CD4-positive, alpha-beta T cell treated with Interleukin-12 subunit alpha and Interleukin-12 subunit beta, for 1 hour (primary cell): ENCODE results near the gene FARP1.

Experiments used
- DNase-seq: peaks from one replicate; pipeline ENCODE4 v3.0.0-alpha.2; 2020

The FARP1 gene

DNA sequence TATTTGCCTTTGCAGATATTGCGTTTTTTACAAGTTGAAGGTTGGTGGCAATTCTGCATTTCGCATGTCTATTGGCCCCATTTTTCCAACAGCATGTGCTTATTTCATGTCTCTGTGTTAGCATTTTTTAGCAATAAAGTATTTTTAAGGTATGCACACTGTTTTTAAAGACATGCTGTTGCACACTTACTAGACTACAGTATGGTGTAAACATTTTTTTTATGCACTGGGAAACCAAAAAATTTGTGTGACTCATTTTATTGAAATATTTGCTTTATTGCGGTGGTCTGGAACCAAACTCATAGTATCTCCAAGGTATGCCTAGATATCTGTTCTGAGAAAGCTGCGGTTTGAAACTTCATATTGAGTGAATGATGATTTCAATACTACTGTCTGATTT is 89.6 kb downstream of the FARP1 start:
- DNase-seq: no peak

DNA sequence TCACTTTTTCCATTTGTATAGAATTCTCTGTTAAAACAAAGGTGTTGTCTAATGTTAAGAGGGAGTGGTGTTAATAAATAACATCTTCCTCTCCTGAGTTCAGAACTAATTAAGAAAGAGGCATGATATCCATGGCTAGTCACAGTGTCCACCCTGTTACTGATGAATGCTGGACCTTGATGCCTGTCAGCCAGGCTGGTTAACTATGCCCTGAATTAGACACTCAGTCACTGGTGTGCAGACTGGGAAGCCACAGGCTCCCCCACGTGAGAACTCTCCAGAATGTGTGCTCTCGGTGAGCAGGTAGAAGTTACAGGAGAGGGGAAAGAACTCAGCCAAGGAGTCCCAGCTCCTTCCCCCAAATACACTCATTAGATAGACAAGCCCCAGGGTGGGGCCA is 90.2 kb downstream of the FARP1 start:
- DNase-seq: no peak

DNA sequence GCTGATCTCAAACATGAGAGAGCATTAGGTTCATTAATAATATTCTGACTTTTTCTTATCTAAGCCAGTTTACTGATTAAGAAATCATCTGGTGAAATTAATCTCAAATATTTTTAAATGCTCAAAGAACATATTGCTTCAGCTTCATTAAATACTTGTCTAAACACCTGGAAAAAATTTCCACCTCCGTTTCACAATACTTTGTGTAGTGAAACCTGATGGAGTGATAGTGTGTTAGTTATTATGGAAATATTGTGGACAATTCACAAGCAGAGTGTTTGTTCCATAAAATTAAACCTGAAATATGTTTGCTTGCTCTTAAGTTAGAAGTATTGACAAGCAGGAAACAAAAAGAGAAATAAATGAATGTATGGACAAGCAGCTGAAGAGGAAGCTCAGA is 91.5 kb downstream of the FARP1 start:
- DNase-seq: no peak

DNA sequence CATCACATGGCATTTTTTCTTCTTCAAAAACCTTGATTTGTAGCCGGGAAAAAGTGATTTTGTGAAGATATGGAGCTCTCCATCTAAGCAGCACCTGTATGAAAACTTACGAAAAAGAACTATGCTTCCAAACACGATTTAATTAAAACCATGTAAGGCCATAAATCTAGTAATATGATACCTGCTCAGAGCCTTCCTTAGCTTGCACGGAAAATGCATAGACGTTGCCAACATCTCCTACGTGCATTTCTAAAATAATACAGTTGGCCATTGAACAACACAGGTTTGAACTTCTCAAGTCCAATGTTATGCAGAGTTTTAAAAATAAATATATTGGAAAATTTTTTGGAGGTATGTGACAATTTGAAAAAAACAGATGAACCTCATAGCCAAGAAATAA is 93.3 kb downstream of the FARP1 start:
- DNase-seq: no peak

DNA sequence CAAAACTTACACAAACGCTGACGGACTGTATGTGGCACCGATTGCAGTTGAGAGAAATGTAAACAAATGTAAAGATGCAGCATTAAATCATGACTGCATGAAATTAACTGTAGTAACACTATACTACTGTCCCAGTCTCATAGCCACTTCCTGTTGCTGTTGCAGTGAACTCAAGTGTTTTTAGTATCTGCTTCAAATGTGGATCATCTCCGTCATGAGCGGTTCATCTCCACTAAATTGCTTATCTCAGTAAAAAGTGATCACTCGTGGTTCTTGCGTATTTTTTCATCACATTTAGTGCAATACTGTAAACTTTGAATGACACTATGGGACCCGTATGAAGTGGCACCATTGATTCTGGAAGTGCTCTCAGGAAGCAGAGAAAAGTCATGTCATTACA is 94.4 kb downstream of the FARP1 start:
- no peak for DNase-seq

DNA sequence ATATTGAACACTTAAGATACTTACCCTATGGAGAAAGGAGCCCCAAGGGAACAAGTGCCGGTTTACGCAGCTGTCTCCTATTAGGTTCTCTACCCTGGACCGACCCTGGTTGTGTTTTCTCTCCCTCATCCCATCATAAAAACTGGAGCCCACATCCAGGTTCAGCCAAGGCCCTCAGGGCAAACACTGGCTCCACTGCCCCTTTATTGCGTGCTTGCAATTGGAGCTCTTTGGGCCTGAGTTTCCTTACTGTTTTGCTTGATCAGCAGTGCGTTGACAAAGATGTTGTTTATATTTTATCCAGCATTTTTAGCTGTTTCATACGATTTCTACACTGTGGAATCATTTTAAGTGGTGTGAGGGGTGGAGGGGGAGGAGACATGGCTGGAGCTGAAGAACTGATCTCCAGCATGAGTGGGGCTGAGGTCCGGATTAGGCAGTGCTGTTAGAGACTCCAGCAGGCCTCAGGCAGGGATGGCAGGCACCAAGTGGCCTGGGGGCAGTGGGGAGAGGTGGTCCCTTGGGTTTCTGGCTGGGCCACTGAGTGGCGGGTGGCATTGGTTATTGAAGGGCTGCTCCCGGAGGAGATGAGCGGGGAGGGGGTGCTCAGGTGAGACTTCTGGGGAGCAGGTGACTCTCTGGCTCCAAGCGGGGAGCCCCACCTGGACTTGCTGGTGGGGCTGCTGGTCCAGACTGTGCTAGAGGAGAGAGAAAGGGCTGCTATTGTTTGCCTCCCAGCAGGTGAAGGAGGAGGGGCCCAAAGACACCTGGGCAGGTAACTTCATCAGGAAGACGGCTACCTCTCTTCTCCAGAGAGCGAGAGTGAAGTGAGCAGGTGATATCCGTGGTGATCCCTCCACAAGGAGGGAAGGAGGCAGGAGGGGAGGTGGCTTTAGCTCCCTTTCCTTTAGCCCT is 96.5 kb downstream of the FARP1 start:
- no peak for DNase-seq

DNA sequence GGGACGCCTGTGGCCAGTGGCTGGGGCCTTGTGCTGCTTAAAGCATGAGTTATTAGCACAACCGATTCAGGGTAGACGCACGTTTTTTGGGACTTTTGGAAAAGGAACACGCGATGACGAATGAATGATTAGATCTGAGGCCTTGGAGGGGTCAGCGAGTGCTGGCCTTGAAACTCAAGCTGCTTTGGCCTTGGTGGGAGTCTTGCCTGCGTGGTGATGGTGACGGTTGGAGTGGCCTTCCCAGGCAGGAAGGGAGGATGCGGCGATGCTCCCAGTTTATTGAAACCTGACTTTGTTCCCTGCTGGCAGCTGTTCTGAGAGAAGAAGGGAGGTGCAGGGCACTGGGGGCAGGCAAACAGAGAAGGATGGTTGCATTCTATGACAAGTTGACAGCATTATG is 97.2 kb downstream of the FARP1 start:
- DNase-seq: no peak

GRCh38 chr13:98240974-98241373 is 98.1 kb downstream of the FARP1 start:
- DNase-seq: no peak

GRCh38 chr13:98241976-98242375 is 99.1 kb downstream of the FARP1 start:
- no peak for DNase-seq

GRCh38 chr13:98242403-98242802 is 99.5 kb downstream of the FARP1 start:
- DNase-seq: no peak

DNA sequence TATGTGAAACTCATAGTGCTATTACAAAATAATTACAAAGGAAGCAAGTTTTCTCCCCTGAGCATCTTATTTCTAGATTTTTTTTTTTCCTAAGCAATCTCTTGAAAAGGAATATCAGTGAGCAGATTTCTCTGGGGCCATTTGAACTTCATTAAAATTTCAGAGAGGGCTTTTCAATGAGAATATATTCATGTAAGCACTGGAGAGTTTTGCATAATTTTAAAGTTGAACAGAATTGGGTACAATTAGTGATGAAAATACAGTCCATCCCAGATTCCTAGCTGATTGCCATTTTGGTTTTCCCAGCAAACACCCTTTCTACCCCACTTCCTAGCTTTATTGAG is 101.0 kb downstream of the FARP1 start:
- no peak for DNase-seq

DNA sequence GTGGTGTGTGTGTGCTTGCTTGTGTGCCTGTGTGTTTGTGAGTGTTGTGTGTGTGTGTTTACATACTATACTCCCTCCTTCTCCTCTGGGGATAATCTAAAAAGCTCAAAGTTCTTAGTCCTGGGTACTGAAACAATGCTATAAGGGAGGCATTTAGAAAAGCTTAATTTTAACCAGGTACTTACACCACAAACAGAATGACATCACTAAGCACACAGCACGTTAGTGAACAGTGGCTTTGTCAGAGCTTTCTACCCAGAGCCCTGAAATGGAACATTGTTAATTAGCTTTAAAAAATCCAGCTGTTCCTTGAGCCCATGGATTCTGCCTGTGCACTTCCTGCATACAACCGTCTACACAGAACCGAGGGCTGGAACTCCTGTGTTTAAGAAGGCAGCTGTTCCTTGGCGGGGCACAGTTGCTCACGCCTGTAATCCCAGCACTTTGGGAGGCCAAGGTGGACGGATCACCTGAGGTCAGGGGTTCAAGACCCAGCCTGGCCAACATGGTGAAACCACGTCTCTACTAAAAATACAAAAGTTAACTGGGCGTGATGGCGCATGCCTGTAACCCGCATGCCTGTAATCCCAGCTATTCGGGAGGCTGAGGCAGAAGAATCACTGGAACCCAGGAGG is 103.8 kb downstream of the FARP1 start:
- no peak for DNase-seq

GRCh38 chr13:98251708-98252107 is 108.8 kb downstream of the FARP1 start:
- DNase-seq: no peak

DNA sequence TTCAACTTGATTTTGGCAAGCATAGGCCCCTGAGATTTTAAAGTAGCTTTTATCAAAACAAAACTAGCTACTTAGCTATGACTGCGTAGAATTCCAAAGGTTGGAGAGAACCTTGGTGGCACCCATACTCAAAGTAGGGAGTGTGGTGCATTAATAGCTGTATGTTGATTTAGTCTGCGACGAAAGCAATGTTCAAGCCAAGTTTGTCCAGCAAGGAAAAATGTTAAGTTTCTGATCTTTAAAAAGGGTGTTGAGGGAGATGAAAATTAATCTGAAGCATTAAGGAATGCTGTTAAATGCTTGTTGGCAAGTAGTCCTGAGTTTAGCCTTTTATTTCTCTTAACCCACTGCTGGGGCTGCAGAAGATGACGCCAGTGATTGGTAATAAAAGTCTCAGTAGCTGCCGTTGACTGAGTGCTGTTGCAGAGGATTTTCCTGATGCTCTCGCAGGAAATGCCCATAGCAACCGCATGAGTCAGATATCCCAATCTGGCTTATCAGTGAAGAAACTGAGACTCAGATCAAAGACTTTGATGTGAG is 110.1 kb downstream of the FARP1 start:
- no peak for DNase-seq

DNA sequence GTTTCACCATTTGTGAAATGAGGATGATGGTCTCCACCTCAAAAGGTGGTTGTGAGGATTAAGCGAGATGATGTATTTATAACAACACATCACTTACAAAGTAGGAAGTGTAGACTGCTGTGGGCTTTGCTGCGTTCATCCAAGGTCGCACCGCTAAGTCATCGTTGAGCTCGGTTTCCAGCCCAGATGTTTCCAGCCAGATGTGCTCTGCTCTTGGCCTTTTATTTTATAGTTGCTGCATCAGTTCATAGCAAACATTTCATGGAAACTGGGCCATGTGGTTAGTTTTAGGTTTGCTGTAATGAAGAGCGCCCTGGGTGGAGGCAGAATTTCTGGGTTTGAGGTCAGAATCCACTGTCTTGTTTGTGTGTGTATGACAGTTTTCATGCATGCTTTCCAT is 110.6 kb downstream of the FARP1 start:
- no peak for DNase-seq

DNA sequence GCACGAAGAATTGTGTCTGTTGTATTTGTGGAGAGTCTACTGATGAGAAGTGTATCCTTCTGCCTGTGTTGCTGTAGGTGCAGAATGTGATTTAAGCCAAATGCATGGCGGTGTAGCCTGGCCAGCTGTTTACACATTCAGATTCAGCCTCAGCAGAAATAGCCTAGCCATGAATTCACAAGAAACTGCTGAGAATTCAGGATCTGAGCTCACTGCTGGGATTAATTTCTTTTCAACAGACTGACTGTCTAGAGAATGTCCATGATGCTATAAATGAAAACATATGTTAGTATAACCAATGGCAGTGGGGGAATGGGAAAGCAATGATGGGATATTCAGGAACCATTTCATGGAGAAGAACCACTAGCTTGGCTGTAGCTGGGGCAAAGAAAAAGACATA is 111.6 kb downstream of the FARP1 start:
- DNase-seq: no peak

GRCh38 chr13:98258226-98258625 is 115.3 kb downstream of the FARP1 start:
- DNase-seq: no peak

DNA sequence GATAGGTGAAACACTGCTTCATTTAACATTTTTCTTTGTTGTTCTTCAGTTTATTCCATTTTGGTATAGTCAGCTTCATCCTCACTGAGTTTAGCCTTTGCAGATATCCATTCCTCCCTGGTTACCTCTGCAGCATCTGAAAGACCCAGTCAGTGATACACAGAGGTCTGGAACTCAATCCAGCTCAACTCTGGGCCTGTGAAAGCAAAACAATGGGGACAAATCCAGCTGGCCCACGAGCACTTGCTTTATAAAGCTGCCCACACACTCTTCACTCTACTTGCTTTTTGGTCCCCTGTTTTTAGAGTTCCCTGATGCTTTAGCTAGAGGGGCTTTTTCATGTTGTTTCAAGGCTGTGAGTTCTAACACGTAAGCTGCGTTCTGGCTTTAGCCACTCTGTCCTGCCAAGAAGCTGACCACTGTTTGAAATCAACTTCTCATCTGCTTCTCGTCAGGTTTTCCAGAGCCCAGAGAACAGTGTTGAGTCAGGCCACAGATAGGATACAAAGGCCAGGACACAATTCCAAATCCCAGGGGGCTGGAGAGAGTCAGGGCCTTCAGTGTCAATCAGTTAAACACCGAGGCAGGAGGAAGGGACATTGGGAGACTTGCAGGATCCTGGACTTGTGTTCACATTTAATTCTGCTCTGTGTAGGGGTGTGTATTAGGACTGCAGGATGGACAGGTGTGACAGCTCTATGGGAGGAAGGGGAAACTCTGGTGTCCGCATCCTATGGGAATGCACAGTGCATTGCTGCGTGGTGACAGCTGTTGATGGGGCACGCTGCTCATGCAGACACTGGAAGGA is 117.7 kb downstream of the FARP1 start:
- no peak for DNase-seq

DNA sequence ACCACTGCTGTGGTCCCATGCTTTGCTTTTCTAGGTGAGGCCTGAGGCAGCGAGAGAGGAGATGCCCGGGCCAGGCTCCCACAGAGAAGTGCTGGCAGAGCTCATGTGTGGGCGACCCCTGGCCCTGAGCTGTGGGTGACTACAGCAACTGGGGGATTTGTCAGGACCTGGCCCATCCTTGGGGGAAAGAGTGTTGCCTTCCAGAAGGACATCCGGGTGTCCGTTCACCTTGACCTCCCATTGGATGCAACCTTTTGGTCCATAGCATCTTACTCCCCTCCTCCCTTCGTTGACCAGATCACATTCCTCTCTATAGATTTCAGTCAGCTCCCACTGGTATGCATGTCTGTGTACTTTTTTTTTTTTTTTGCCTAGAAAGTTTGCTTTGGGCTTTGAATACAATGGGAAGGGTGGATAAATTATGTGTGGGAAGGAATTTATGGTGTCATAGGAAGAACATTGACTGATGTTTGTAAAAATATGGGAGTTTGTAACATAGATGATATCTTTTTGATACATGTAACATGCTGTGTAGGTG is 118.3 kb downstream of the FARP1 start:
- no peak for DNase-seq

DNA sequence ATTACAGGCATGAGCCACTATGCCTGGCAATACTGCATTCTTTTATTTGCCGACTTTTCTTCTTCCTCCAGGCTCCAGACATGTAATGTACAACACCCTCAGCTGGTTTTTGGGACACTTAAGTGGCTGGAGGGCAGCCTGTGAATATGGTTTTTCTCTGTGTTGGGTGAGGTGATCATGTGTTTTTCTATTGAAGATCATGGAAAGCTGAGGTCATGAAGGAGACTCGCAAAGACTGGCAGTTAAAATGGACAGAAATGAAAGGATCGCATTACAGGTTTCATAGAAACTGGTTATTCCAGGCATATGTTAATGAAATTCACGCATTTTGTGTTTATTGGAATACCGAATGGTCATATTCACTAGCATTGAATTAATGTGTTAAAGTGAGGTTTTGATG is 119.4 kb downstream of the FARP1 start:
- DNase-seq: no peak

- no peak for DNase-seq
Observed at GRCh38 chr13:98263841-98264240, 120.9 kb downstream of the FARP1 start.

DNA sequence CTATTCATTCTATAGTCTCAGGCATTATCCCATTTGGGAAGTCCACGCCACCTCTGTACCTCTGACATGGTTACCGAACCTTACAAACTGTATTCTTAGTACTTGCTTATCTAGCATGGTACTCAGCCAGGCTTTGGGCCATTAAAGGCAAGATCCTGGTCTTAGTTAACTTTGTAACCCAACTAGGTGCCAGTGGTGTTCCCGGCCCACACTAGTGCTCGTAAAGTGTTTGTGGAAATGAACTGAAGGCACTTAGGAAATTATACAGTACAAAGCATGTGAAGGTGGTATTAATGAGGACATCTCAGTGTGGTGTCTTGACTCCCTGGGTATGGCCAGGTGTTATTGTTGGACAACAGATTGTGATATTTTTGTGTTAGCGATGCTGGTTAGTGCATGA is 122.0 kb downstream of the FARP1 start:
- DNase-seq: no peak
